Subcutaneous adipose tissue (tissue), 4 donors: ENCODE measurements around the gene FBXO42. TPM values are rescaled to one million over a fixed set of nuclear protein-coding genes. Genes with fewer than 3 reads are reported as not detected.

Experiments used
- CTCF ChIP-seq: fragments of 450-650 bp; IDR thresholded peaks from one replicate; pipeline ENCODE4 v1.5.1; 2016; ENCODE audit warnings: low read depth, mild to moderate bottlenecking, control low read depth, antibody characterized with exemption, moderate library complexity
- total RNA-seq, 4 donors: library from RNA; depleted of rRNA; stranded (reverse); fragments of >200 nt; gene quantifications; one replicate each; pipeline ENCODE4 v1.1.0, GENCODE V29; 2016

The FBXO42 gene
- total RNA-seq, 4 donors from 2014 or later = 21.4 to 26.9 (median 23.6) TPM

GRCh38 chr1:16209132-16209846 is 143.0 kb downstream of the FBXO42 start:
- TF ChIP-seq CTCF = no peak

- TF ChIP-seq CTCF = no peak
Measured at GRCh38 chr1:16208270-16208987, 143.9 kb downstream of the FBXO42 start.

GRCh38 chr1:16207318-16208269 is 144.7 kb downstream of the FBXO42 start:
- TF ChIP-seq CTCF = no peak

- TF ChIP-seq CTCF = no peak
Measured at GRCh38 chr1:16206547-16207317, 145.5 kb downstream of the FBXO42 start.

- TF ChIP-seq CTCF = no peak
Measured at GRCh38 chr1:16205891-16206546, 146.3 kb downstream of the FBXO42 start.

GRCh38 chr1:16205334-16205671 is 147.0 kb downstream of the FBXO42 start:
- TF ChIP-seq CTCF = no peak
